ENCODE data around the gene NF2.

The NF2 gene

GRCh38 chr22:29727131-29727523 lies 123.7 kb downstream of the NF2 start:
- Mint-ChIP-seq H3K9me3 (no peaks in the 10 kb centered on the region), H3K4me3 (no peak overlapping the region), H3K4me1 (no peaks in the 10 kb centered on the region), H3K27me3 (no peaks in the 10 kb centered on the region), H3K27ac (no peak overlapping the region), H3K36me3 (no peaks in the 10 kb centered on the region)

GRCh38 chr22:29729161-29729560 lies 125.7 kb downstream of the NF2 start:
- Mint-ChIP-seq H3K4me3 (no peak overlapping the region), H3K27ac (no peak overlapping the region), H3K27me3 (no peaks in the 10 kb centered on the region), H3K36me3 (no peaks in the 10 kb centered on the region), H3K4me1 (no peaks in the 10 kb centered on the region), H3K9me3 (no peaks in the 10 kb centered on the region)

- H3K27ac Mint-ChIP-seq, result no peak overlapping the region
- no peaks in the 10 kb centered on the region for H3K9me3 Mint-ChIP-seq
- no peaks in the 10 kb centered on the region for H3K27me3 Mint-ChIP-seq
- peaks cover 4% of the 10 kb centered on the region for H3K36me3 Mint-ChIP-seq
- H3K4me3 Mint-ChIP-seq, result no peak overlapping the region
- no peaks in the 10 kb centered on the region for H3K4me1 Mint-ChIP-seq
Measured at GRCh38 chr22:29731058-29731850, 127.8 kb downstream of the NF2 start.

- no peak overlapping the region for H3K4me3 Mint-ChIP-seq
- no peaks in the 10 kb centered on the region for H3K9me3 Mint-ChIP-seq
- peaks cover 4% of the 10 kb centered on the region for H3K36me3 Mint-ChIP-seq
- H3K27ac Mint-ChIP-seq, result no peak overlapping the region
- H3K27me3 Mint-ChIP-seq, result no peaks in the 10 kb centered on the region
- H3K4me1 Mint-ChIP-seq, result no peaks in the 10 kb centered on the region
Measured at GRCh38 chr22:29732883-29733282, 129.4 kb downstream of the NF2 start.

GRCh38 chr22:29733362-29734201 lies 130.1 kb downstream of the NF2 start:
- Mint-ChIP-seq H3K4me3 (no peak overlapping the region), H3K4me1 (no peaks in the 10 kb centered on the region), H3K27me3 (no peaks in the 10 kb centered on the region), H3K36me3 (peaks cover 4% of the 10 kb centered on the region), H3K27ac (no peak overlapping the region), H3K9me3 (no peaks in the 10 kb centered on the region)

GRCh38 chr22:29734406-29734805 lies 131.0 kb downstream of the NF2 start:
- Mint-ChIP-seq H3K4me1 (no peaks in the 10 kb centered on the region), H3K36me3 (peaks cover 4% of the 10 kb centered on the region)

GRCh38 chr22:29734838-29735237 lies 131.4 kb downstream of the NF2 start:
- no peak overlapping the region for H3K4me3 Mint-ChIP-seq
- no peaks in the 10 kb centered on the region for H3K9me3 Mint-ChIP-seq
- no peak overlapping the region for H3K27ac Mint-ChIP-seq
- H3K27me3 Mint-ChIP-seq, result no peaks in the 10 kb centered on the region
- H3K36me3 Mint-ChIP-seq, result peaks cover 4% of the 10 kb centered on the region
- no peaks in the 10 kb centered on the region for H3K4me1 Mint-ChIP-seq

More at GRCh38 chr22:29734406-29734805, 131.0 kb downstream of the NF2 start:
- Mint-ChIP-seq H3K4me3 (no peak overlapping the region), H3K27me3 (no peaks in the 10 kb centered on the region), H3K9me3 (no peaks in the 10 kb centered on the region), H3K27ac (no peak overlapping the region)

- Mint-ChIP-seq H3K4me1 (no peaks in the 10 kb centered on the region), H3K4me3 (no peak overlapping the region), H3K27me3 (no peaks in the 10 kb centered on the region), H3K27ac (no peak overlapping the region), H3K9me3 (no peaks in the 10 kb centered on the region), H3K36me3 (peaks cover 4% of the 10 kb centered on the region)
Measured at GRCh38 chr22:29735416-29735815, 132.0 kb downstream of the NF2 start.

- Mint-ChIP-seq H3K36me3 (peaks cover 4% of the 10 kb centered on the region), H3K27ac (no peak overlapping the region), H3K27me3 (no peaks in the 10 kb centered on the region), H3K9me3 (no peaks in the 10 kb centered on the region), H3K4me1 (no peaks in the 10 kb centered on the region), H3K4me3 (no peak overlapping the region)
Measured at GRCh38 chr22:29737251-29738117, 134.1 kb downstream of the NF2 start.

GRCh38 chr22:29738118-29738815 lies 134.8 kb downstream of the NF2 start:
- Mint-ChIP-seq H3K4me1 (no peaks in the 10 kb centered on the region), H3K36me3 (peaks cover 4% of the 10 kb centered on the region), H3K27ac (no peak overlapping the region), H3K27me3 (no peaks in the 10 kb centered on the region), H3K9me3 (no peaks in the 10 kb centered on the region), H3K4me3 (no peak overlapping the region)

- H3K4me3 Mint-ChIP-seq, result no peak overlapping the region
- H3K27ac Mint-ChIP-seq, result no peak overlapping the region
- no peaks in the 10 kb centered on the region for H3K4me1 Mint-ChIP-seq
- H3K27me3 Mint-ChIP-seq, result no peaks in the 10 kb centered on the region
- H3K36me3 Mint-ChIP-seq, result peaks cover 3% of the 10 kb centered on the region
- H3K9me3 Mint-ChIP-seq, result no peaks in the 10 kb centered on the region
Measured at GRCh38 chr22:29739346-29739875, 136.0 kb downstream of the NF2 start.

GRCh38 chr22:29740216-29740615 lies 136.8 kb downstream of the NF2 start:
- Mint-ChIP-seq H3K36me3 (peaks cover 1% of the 10 kb centered on the region), H3K27ac (no peak overlapping the region), H3K27me3 (no peaks in the 10 kb centered on the region)

GRCh38 chr22:29741926-29742325 lies 138.5 kb downstream of the NF2 start:
- Mint-ChIP-seq H3K4me1 (no peaks in the 10 kb centered on the region), H3K4me3 (no peak overlapping the region), H3K27ac (no peak overlapping the region), H3K36me3 (peaks cover 3% of the 10 kb centered on the region), H3K9me3 (no peaks in the 10 kb centered on the region), H3K27me3 (no peaks in the 10 kb centered on the region)

More at GRCh38 chr22:29740216-29740615, 136.8 kb downstream of the NF2 start:
- Mint-ChIP-seq H3K9me3 (no peaks in the 10 kb centered on the region), H3K4me1 (no peaks in the 10 kb centered on the region), H3K4me3 (no peak overlapping the region)

- H3K9me3 Mint-ChIP-seq, result no peaks in the 10 kb centered on the region
- H3K36me3 Mint-ChIP-seq, result peaks cover 3% of the 10 kb centered on the region
- H3K4me1 Mint-ChIP-seq, result no peaks in the 10 kb centered on the region
- H3K27me3 Mint-ChIP-seq, result no peaks in the 10 kb centered on the region
- no peak overlapping the region for H3K27ac Mint-ChIP-seq
- H3K4me3 Mint-ChIP-seq, result no peak overlapping the region
Measured at GRCh38 chr22:29742326-29742725, 138.9 kb downstream of the NF2 start.

GRCh38 chr22:29744902-29745301 lies 141.5 kb downstream of the NF2 start:
- H3K27me3 Mint-ChIP-seq, result no peaks in the 10 kb centered on the region
- H3K36me3 Mint-ChIP-seq, result peaks cover 6% of the 10 kb centered on the region
- H3K27ac Mint-ChIP-seq, result no peak overlapping the region
- no peaks in the 10 kb centered on the region for H3K9me3 Mint-ChIP-seq
- no peak overlapping the region for H3K4me3 Mint-ChIP-seq
- H3K4me1 Mint-ChIP-seq, result peaks cover 3% of the 10 kb centered on the region
